CD4-positive, alpha-beta T cell treated with Interferon gamma for 1 hour (primary cell): ENCODE data around the gene BCAP31.
"Not testable (repeated sequence)": the region's sequence is repeated elsewhere in the genome, so short reads cannot be mapped to it uniquely, and the experiment has no call there.

Experiments used
- DNase-seq: peaks from one replicate; pipeline ENCODE4 v3.0.0-alpha.2; 2020

BCAP31 gene

DNA sequence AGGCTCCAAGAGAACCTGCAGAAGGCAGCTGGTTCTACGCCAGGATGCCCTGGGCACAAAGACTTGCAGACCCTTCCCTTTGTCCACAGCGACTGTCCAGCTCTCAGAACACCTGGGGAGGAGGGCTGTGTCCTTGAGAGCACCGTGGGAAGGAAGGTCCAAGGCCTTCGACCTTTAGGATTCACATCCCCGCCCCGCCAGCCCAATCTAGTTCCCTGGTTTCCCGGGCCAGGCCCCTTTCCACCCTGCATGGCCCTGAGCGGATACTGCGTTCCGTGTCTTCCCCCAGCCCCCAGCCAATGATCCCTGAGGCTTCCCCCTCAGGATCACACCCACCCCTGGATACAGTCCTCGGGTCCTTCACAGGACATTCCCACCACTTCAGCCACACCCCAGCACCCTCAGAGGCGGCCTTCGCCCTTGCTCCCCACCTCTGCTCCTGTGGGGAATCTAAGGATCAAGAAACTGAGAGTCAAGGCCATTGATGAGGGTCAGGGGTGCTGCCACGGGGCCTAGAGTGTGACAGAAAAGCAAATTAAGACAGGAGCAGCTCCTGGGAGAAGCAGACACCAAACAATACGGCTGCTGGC is 9.6 kb upstream of the BCAP31 start:
- no peak for DNase-seq

DNA sequence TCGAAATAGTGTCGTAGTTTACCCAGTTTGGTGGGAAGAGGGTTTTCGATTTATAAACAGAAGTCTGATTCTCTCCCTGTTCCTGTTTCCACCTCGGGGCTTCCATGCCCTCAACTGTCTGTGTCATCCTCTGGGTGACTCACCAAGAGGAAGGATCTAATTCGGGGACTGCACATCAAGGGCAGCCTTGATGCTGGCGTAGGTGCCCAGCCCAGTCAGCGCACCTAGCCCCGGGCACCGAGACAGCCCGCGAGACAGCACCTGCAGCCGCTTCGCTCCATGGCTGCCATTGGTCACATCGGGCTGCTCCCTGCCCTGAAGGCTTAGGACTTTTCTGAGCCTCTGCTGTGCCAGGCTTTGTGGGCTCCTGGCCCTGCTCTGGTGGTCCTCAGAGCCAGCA is 8.2 kb upstream of the BCAP31 start:
- no peak for DNase-seq

DNA sequence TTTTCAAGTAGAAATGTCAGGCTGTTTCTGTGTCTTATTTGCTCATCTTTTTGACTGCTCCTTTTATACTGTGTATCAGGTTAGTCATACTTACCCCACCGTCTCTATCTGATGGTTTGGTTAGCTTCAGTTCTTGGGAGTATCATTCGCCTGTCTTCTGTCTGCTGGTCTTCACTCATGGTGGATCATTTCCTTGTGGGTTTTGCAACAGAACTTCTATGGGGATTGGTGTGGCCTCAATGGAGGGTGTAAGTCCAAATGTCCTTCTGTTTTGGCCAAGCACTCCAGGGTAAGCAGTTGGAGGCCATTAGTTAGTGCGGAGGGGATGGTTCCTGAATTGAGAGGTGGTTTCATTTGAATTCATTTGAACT is 7.6 kb upstream of the BCAP31 start:
- no peak for DNase-seq

DNA sequence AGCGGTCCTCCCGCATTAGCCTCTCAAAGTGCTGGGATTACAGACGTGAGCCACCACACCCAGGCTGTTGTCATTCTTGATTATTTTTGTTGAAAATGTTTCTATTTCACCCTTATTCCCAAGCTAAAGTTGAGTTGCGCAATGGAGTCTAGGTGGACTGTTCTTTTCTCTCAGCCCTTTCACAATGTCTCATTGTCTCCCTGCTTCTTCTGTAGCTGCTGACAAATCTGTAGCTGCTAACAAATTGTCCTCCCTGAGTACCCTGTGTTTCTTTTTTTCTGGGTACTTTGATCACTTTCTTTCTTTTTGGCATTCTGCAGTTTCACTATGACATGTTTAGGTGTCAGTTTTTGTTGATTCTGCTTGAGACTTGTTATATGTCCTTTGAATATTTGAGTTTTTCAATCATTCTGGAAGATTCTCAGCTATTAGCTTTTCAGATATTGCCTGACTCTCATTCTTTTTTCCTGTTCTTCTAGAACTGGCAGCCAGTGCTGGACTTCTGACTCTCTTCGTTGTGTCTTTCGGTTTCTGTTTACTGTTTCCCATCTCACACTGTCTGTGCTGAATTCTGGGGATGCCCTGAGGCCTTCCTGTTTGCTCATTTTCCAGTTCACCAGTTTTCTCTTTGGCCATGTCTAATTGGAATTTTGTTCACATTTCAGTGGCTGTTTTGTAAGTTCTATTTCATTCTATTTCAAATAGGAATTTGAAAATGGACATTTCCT is 7.1 kb upstream of the BCAP31 start:
- no peak for DNase-seq

DNA sequence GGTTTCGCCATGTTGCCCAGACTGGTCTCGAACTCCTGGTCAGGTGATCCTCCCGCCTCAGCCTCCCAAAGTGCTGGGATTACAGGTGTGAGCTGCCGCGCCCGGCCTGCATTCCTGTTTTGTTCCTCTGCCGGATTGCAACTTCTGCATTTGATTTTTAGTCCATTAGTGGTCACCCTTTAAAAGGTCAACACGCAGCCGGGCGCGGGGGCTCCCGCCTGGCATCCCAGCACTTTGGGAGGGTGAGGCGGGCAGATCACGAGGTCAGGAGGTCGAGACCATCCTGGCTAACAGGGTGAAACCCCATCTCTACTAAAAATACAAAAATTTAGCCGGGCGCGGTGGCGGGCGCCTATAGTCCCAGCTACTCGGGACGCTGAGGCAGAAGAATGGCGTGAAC is 5.9 kb upstream of the BCAP31 start:
- DNase-seq, result not testable (repeated sequence)

DNA sequence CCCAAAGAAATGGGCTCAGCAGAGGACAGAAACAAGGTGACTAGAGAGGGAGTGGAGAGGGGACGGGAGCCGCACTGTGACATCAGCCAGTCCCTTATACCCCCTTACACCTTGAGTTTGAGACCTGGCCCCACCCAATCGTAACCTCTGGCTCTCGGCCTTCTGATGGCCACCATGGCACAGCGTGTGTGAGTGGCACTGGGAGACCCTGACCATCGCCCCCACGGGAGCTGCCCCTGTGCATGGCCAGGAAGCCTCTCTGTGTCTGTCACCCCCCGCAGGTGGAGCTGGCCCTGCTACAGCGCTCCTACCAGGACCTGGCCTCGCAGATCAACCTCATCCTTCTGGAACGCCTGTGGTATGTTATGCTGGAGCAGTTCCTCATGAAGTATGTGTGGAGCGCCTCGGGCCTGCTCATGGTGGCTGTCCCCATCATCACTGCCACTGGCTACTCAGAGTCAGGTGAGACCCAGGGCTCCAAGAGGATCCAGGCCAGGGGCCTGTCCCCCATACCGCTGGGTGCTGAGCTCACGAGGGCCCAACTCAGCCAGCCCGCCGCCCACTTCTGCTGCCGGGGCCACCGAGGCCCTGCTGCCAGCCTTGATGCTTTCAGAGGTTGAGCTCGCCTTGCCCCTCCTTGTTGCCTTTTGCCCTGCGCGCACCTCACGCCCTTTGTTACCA is 4.9 kb upstream of the BCAP31 start:
- DNase-seq, result no peak

DNA sequence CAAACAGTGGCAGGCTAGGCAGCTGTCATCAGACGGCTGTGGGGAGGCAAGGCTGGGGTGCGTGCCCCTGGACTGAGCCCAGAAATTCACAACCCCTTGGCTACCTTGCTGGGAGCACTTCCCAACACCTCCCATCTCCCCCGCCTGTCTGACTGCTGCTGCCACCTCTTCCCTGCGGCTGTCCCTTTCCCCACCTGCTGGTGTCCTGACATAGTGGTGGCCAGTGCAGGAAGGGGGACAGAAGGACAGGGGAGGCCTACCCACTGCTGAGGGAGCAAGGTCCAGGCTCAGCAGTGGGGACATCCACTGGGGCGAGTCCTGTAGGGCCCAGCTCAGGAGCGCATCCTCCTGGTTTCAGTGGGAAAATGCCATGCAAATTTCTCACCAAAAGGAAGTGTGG is 3.9 kb upstream of the BCAP31 start:
- no peak for DNase-seq

DNA sequence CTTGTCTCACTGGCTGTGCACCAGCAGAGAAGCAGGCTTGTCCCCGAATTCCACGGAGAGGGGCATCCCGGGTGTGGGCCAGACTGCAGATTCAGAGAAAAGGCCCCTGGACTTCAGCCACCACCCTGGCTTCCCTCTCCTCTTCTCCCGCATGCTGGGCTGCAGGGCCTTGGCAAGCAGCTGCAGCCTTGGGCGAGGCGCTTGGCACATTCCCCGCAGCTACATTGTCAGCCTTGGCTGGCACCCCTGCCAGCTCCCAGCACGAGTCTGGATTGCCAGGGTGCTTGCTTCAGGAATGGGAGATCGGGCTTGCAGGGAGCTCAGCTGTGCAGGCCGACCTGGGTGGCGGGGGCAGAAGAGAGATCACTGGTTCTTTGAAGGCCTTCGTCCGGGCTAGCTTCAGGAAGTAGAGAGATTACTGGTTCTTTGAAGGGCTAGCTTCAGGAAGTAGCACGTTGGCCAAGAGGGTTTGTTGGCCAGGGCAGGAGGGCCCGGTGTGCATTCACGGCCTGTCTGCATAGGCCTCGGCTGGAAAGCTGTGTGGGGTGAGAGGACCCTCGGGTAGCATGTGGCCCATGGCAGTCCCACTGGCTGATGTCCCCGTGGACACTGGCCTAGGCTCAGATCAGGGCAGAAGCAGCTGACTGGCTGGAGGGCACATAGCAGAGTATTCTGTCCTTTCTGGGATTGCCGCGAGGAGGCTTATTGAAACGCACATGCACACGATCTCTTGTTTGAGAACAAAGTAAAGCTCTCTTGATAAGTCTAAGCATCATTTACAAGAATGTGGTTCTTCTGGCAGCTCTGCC is 3.1 kb upstream of the BCAP31 start:
- DNase-seq, result no peak

DNA sequence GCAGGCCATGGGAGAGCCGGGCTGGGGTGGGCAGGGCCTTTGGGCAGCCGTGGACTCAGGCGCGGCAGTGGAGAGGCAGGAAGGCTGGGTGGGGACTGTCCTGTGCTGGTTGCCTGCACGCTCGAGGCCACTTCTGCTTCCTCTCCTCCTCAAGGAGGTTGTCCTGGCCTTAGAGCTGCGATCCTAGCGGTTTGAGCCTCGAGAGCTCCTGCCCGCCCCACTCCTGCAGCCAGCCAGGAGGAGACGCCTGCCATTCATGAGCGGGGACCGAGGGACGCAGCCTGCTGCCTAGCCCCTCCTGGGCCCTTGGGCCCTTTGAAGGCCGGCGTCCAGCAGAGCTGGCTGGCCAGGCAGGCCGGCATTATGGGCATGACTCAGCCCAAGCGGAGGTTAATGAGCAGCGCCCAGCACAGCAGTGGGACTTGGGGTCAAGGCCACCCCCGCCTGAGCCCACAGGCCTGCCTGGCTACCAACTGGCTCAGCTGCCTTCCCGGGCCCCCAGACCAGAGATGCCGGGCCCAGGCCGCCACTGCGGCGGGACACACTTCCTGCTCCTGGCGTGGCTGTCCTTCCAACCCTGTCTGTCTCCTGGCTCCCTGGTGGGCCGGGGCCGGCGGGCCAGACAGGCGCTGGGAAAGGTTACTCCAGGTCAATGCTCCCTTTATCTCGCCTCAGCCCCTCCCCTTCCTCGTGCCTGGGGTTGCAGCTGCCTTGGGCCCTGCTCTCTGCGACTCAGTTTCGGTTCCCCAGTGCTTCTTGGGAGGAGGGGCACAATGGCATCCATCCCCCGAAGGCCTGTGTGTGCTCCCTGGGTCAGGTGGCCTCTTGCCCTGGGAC is 2.3 kb upstream of the BCAP31 start:
- DNase-seq, result peak; percentile 74

DNA sequence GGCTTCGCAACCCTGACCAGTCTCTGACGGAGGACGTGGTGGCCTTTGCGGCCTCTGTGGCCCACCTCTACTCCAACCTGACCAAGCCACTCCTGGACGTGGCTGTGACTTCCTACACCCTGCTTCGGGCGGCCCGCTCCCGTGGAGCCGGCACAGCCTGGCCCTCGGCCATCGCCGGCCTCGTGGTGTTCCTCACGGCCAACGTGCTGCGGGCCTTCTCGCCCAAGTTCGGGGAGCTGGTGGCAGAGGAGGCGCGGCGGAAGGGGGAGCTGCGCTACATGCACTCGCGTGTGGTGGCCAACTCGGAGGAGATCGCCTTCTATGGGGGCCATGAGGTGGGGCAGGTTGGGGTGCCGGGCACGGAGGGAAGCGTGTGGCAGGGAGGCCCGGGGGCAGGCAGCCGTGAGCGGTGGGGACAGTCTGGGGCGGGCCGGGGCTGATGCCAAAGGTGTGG is 1.7 kb upstream of the BCAP31 start:
- no peak for DNase-seq

DNA sequence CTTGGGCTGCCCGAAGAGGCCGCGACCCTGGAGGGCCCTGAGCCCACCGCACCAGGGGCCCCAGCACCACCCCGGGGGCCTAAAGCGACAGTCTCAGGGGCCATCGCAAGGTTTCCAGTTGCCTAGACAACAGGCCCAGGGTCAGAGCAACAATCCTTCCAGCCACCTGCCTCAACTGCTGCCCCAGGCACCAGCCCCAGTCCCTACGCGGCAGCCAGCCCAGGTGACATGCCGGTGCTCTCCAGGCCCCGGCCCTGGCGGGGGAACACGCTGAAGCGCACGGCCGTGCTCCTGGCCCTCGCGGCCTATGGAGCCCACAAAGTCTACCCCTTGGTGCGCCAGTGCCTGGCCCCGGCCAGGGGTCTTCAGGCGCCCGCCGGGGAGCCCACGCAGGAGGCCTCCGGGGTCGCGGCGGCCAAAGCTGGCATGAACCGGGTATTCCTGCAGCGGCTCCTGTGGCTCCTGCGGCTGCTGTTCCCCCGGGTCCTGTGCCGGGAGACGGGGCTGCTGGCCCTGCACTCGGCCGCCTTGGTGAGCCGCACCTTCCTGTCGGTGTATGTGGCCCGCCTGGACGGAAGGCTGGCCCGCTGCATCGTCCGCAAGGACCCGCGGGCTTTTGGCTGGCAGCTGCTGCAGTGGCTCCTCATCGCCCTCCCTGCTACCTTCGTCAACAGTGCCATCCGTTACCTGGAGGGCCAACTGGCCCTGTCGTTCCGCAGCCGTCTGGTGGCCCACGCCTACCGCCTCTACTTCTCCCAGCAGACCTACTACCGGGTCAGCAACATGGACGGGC is 1.0 kb upstream of the BCAP31 start:
- no peak for DNase-seq

DNA sequence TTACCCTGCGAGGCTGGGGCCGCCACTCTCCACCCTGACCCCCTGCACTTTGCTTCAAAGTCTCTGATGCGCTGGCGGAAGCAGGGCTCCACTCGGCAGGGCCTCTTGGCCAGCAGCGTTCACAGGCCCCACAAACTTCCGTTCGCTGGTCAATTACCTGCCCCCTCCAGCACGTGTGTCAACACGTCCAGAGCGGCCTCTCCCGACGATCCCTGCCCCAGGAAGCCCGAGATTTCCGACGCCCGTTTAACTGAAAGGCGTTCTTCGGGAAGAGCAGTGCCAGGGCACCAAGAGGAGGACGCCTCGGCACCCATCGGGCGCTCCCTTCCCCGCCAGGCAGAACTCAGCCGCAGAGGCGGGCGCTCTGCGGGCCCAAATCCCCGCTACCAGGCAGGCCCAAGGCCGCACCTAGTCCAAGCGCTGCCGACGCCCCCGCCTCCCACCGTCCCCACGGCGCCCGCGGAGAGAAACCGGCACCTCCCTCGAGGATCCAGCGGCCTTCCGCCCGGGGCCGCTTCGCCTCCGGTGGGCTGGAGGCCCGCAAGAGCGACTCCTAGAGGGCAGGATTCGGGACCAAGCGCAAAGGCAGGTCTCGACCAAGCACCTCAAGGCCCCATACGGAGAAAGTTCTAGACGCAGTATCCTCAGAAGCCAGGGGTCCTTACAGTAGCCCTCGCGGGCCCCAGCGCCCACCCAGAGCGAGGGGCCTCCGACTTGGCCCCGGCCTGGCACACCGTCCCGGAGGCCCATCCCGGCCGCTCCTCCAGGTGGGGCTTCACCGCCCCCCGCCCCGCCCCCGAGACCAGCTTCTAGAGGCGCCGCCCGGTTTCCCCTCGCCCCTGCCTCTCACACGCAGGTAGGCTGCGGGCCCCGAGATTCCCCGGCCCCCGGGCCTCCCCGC is 586 bp downstream of the BCAP31 start:
- DNase-seq, result no peak

DNA sequence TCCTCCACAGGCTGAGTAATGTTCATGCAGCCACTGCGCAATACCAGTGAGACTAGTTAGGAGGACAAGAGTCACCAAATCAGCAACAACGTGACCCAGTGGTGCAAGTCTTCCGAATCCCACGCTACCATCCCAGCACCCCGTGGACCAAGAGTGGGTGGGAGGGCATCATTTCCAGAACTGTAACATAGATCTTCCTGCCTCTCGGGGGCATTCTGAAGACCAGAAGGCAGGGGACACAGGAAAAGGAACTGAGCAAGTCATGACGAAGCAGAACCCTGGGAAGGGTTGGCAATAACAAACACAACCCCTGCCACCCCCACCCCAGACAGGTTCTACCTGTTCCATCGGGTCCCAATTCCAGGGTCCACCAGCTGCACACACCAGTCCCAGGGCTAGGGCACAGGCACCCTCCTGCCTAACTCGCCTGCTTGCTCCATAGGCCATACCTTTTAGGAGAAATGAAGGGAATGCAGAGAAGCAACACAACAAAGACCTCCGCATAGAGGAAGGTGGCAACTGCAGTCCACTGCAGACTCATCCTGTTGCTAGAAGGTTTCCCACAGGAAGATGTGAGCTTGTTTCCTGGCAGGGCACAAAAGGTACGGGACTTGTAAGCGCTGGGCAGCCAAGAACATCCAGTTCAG is 1.4 kb downstream of the BCAP31 start:
- no peak for DNase-seq

DNA sequence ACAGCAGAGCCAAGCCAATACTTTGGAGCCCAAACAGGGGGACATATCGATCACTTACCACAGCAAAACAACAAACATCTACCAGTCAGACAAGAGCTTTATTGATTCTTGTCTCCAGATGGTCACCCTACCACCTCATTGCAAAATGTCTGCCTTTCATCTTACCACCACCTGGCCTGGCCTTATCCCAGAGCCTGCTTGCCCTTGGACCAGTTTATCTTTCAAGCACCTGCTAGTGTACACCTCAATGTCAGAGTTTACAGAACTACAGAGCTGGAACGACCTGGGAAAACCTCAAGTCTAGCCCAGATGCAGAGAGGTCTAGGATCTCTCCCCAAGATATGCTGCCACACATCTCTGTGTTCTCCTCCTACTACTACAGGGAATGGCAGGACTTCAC is 4.5 kb downstream of the BCAP31 start:
- DNase-seq, result no peak

DNA sequence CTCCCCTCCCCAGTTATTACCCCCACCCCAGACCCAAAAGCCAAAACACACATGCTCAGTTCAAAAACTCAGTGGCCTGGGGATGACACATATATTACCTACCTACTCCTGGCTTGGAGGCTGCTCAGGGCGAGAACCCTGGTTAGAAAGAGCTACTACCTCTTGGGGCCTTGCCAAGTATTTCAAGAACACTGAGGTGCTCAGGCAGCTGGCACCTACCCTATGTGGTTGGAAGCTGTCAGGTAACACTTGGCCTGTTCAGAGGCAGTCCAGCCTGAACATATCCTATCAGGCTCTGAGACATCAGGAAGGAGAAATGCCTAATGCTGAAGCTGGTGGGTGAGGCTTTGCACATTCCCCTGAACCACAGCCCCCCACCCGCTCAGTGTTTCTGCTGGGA is 4.9 kb downstream of the BCAP31 start:
- DNase-seq, result no peak

DNA sequence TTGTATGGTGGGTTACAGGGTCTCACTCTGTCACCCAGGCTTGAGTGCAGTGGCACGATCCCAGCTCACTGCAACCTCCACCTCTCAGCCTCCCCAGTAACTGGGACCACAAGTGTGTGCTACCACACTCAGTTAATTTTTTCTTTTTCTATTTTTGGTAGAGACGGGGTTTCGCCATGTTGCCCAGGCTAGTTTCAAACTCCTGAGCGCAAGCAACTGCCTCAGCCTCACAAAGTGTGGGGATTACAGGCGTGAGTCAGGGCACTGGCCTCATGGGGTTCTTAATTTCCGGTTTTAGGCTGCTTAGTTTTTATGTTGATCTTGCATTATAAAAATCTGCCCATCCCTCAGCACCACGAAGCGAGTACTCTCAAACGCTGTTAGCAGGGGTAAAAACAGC is 6.7 kb downstream of the BCAP31 start:
- DNase-seq, result no peak

DNA sequence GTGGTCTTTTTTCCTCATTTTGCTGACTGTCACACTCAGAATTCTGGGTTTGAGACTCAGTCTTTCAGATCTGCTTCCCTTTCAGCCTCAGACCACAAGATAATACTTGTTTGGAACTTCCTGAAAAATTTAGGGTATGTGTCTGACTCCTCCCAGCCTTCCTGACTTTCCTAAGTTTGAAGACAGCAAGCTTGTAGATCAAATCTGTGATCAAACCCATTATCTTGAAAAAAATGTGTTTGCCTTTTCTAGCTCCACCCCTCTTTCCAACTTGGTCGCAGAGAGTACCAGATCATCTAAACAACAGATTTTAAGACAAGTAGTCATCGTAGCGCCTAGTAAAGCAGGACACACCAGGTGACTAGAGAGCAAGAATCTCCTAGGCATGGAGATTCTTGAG is 9.9 kb downstream of the BCAP31 start:
- DNase-seq, result no peak

DNA sequence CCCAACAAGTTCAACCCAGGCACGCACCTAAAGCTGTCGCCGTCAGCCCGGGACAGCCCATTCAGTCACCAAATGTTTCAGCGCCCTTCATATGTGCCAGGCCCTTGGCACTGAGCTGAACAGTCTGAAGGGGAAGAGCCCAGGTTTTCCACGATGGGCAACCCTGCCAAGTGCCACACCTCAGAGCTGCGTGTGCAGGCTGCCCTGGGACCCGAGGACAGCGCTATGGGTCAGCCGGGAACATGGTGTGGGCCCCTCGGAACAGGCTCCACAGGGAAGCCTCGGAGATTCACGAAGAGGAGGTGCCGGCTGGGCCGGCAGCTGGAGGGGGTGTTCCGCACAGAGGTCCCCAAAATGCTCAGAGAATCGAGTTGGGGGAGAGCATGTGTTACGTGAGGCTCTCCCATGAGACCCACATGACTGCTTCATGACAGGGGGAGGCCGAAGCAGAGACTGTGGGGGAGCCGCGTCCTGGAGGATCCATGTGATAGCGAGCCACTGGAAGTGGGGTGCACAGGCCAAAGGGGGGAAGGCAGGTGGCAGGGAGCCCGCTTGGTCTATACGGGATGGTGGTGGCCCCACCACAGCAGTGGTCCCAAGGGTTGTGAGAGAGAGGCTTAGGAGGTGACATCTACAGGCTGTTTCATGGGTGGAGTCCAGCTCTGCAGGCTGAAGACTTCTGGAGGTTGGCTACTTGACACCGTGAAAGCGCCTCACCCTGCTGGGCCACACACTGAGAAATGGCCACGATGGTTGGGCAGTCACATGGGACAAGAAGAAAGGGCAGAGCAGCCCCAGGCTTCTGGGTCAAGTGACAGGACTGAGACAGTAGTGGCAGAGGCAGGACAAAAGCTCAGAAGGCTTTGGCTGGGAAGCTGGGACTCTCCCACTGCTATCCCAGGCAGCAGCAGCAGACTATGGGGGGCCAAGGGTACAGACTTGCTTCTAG is 14.2 kb downstream of the BCAP31 start:
- DNase-seq, result no peak

DNA sequence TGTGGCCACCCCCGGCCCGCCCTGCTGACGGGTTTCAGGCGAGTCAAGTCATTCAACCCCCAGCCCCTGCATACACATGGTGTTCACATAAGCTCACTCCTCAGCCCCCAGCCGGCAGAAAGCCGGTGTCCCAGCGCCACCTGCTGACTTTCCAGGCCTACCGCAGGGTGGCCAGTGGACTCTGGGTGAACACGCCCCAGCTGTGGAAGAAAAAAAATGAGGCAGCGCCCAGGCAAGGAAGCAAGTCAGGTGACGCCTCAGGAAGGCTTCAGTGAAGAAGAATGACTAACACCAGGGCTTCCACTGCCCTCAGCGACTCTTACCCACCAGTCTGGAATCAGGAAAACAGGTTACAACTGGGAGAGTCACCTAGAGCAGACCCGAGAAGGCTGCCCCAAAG is 15.8 kb downstream of the BCAP31 start:
- peak; percentile 50 for DNase-seq
